GM18517 (cell line): ENCODE data around the gene SLAMF6.
"Not testable (repeated sequence)": the region's sequence is repeated elsewhere in the genome, so short reads cannot be mapped to it uniquely, and the experiment has no call there.

Experiments
- ATAC-seq: cut with Tn5 transposase; IDR thresholded peaks from one replicate; pipeline ENCODE4 v1.9.1; 2021; ENCODE audit warnings: mild to moderate bottlenecking, moderate library complexity; ENCODE audit not compliant: unreplicated experiment

Gene SLAMF6

DNA sequence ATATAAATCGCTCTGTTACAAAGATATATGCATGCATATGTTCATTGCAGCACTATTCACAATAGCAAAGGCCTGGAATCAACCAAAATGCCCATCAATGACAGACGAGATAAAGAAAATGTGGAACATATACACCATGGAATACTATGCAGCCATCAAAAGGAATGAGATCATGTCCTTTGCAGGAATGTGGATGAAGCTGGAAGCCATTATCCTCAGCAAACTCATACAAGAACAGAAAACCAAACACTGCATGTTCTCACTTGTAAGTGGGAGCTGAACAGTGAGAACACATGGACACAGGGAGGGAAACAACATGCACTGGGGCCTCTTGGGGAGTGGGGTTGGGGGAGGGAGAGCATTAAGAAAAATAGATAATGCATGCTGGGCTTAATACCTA is 5.5 kb downstream of the SLAMF6 start:
- not testable (repeated sequence) for ATAC-seq

DNA sequence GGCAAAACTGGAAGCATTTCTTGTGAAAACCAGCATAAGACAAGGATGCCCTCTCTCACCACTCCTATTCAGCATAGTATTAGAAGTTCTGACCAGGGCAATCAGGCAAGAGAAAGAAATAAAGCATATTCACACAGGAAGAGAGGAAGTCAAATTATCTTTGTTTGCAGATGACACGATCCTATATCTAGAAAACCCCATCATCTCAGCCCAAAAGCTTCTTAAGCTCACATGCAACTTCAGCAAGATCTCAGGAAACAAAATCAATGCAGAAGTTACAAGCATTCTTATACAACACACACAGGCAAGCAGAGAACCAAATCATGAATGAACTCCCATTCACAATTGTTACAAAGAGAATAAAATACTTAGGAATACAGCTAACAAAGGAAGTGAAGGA is 7.1 kb downstream of the SLAMF6 start:
- not testable (repeated sequence) for ATAC-seq

DNA sequence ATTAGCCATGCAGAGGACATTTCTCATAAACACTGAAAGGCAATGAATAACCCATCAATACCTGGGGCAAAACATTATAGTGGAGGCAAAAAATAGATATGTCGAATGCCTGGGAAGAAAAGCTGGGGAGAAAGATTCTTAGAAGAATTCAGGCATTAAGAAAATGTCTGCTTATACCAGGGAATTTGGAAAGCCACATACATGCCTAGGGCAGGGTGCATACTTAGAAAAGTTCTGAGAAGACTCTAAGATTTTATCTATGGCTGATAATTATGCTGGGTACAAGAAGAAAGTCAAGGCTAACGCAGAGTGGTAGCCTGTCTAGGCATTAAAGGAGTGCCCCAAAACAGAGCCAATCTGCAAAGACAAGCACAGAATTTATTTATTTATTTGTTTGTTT is 18.4 kb downstream of the SLAMF6 start:
- no peak for ATAC-seq

DNA sequence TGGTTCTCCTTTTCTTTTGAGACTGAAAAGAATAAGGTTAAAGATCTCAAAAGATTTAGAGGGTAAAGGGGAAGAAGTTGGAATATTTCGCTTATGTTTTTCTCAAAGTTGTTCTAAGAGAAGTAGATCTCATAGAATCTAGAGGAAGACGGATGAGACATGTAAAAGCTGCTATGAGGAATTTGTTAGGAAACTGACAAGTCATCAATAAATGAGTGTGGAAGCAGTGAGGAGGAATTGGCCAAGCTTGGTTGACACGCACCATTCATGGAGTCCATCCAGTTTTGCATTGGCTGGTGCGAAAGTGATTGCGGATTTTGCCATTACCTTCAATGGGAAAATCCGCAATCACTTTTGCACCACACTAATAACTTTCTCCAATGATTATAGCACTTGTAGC is 20.0 kb downstream of the SLAMF6 start:
- ATAC-seq, result no peak

DNA sequence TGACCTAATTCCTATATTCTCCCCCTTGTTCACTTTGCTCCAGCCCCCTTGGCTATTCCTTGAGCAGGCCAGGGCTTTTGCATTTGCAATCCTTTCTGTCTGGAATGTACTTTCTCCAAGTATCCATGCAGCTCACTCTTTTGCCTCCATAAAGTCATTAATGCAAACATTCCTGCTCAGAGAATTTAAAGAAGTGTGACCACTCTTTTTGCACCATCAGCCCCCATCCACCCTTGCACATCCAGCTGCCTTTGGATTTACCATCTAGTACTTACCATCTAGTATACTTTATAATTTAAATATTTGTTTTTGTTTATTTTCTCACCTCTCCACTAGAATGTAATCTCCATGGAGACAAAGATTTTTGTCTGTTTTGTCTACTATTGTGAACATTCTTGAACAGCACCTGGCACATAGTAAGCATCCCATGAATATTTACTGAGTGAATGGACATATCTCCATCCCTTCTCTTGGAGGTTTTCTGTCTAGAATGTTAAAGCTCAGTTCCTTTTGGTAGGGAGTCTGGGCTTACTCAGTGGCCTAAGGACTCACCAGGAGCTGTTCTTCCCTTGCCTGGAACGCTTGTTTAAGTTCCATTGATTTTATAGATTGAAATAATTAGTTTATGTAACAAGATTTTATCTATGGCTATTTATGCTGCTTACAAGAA is 22.6 kb downstream of the SLAMF6 start:
- ATAC-seq, result no peak

DNA sequence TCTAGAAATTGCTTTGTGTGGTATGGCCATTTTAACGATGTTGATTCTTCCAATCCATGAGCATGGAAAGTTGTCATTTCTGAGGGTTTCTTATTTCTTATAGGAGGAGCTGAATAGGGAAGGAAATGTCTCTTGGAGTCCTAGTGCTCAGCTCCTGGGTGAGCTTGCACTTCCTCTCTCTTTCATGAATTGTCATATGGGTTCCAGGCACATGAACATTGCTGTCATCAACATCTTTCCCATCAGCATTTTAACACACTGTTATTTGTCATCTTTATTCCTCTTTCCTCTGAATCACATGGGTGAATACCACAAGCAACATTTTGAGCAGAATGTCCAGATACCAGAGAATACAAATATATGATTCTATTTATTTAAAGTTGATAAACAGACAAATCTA is 23.4 kb downstream of the SLAMF6 start:
- no peak for ATAC-seq

DNA sequence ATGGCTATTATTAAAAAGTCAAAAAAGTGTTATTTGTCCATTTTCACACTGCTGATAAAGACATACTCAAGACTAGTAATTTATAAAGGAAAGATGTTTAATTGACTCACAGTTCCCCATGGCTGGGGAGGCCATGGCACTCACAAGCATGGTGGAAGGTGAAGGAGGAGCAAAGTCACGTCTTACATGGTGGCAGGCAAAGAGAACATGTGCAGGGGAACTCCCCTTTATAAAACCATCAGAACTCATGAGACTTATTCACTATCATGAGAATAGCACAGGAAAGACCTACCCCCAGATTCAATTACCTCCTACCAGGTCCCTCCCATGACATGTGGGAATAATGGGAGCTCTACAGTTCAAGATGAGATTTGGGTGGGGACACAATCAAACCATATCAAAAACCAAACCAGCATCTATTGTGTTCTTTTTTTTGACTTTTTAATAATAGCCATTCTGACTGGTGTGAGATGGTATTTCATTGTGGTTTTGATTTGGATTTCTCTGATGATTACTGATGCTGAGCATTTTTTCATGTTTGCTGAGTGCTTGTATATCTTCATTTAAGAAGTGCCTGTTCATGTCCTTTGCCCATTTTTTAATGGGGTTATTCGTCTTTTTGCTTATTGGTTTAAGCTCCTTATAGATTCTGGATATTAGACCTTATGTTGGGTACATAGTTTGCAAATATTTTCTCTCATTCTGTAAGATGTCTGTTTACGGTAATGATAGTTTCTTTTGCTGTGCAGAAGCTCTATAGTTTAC is 24.6 kb downstream of the SLAMF6 start:
- not testable (repeated sequence) for ATAC-seq

DNA sequence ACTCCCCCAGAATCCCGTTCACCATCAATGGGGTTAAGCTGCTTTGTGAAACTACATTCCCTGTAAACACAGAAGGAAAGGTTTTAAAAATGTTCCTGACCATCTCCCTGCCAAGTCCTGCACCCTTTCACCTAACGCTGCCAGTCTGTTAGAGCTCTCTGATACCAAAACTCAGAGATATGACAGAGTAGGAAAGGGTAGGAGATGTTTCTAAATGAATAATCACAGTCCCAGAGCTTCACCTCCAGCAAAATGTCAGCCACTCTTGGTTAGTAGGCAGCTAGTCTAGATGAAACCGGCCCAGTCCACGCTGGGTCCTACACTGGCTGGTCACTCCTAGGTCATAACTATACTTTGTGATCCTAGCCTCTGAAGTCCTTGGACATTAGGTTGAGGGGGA is 26.7 kb downstream of the SLAMF6 start:
- ATAC-seq, result no peak

DNA sequence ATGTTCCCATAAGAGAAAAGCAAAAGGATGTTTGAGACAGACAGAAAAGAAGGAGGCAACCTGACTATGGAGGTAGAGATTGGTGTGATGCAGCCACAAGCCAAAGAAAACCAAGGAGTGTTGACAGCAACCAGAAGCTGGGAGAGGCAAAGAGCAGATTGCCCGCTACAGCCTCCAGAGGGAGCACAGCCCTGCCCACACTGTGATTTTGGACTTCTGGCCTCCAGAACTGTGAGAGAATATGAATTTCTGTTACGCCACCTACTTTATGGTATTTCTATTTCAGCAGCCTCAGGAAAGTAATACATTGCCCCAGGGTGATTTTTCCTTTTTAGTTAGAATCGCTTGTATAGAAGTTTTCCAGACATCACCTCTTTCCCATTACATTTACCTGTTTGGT is 28.4 kb downstream of the SLAMF6 start:
- ATAC-seq, result no peak

DNA sequence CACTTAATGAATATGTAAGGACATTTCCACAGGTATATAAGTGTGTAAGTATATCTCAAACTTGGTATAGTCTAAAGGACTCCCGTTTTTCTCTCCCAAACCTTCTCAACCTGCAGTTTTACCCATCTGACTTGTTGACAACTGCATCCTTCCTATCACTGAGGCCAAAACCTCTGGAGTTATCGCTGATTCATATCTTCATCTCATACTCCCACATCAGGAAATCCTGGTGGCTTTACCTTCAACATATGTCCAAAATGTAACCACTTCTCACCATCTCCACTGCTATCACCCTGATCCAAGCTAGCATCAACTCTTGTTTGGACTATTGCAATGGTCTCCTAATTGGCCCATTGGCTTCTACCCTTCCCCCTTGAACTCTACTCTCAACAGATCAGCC is 30.4 kb downstream of the SLAMF6 start:
- ATAC-seq, result no peak

DNA sequence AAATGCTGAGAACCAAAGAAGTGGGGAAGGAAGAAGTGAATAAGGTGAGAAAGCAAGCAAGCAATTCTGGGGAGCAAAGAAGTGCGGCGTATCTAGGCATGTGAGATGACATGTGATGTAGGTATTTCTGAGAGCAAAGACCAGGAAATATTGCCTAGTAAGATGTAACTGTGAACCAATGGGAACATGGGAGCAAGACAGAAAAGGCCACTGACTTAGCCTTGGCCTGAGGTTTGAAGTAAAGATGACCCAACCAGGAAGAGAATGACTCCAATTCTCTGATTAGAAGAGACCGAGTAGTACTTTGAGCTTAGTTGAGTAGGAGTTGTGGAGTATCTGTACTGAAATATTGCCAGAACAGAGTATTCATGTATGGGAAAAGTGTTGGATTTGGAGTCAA is 31.1 kb downstream of the SLAMF6 start:
- ATAC-seq, result no peak

DNA sequence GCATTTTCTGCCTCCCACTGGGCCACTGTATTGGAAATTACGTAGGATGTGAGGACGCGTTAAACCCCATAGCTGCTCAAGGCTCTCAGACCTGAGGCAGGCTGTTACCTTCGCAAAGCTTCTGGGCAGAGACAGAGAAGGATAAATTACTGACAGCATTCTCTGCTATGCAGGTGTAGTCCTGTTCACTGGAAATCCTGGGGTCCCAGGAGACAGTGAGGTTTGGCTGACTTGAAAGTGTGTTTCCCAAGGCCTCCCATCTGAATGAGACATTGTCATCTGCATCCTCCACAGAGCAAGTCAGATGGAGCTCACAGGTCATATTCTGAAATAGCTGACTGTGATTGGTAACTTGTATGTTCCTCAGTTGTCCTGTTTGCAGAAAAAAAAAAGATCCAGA is 32.0 kb downstream of the SLAMF6 start:
- no peak for ATAC-seq

DNA sequence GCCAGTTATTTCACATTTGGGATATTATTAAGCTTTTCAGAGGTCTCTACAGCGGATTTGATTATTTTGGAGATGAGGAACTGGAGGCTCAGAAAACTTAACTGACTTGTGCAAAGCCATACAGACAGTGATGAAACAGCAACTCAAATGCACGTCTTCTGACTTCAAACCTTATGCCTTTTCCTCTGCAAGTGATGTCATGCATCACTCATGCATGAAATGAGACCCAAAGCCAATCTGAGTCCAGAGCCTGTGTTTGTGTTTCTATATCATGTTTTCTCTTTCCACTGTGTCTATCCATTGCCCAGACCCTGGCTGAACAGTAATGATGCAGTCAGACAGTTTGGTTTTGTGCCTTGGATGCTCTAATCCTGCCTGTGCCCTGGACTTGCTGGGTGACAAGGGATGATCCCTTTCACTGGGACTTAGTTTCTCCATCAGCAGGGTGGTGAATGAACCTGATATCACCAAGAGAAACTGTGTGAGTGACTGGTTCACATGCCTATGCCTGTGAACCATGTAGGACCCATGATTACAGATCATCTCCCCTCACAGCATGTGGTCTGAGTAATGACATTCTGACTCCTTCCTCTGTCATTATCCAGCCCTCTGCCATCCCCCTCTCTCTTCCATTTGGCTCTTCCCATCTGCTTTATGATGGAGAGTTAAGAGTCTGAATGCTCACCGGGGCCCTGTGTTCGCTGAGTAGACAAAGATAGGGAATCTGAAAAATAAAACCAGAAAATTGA is 33.4 kb downstream of the SLAMF6 start:
- ATAC-seq, result no peak

DNA sequence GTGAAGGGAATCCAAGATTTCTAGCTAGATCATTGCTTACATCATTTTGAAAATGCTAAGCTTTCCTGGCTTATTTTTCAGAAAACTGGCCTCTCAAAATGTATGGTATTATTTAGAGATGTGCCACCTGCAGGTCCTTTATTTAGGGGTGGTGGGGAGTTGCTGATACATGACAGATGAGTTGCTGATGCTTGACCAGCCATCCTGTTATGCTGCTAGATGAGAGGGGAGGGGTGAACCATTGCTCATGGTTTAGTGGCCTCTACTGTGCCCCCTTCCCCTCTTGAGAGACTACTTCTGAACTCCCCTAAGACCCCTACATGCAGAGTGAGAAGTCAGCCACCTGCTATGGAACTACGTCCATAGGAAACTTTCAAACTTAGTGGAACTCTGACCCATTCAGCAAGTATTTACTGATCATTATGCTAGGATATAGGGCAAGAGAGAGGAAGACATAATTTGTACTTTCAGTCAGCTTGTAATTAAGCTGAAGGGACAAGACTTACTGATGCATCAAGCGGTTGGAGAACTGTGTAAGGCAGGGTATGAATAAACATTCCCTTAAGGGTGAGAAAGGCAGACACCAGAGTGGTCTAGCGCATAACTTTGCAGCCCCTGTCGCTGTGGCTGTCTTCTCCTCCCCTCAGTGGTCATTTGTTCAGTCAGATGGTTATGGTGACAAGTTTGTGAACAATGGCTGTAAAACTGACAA is 34.6 kb downstream of the SLAMF6 start:
- no peak for ATAC-seq

DNA sequence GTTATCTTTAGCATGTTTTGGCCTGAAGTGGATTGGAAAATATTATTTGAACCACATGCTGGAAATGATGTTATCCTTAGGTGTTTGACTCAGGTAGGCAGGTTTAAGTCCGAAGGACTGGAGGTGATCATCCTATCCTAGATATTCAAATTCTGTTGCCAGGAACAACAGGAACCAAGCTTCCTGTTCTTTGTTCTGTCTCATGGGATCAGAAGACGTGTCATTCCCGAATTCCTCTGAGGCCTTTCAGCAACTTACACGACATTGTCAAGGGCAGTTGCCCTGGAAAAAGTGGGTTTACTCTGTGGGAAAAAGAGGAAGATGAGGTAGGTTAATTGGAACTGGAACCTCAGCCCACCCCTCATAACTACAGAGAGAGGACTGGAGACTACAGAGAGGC is 36.6 kb downstream of the SLAMF6 start:
- no peak for ATAC-seq

DNA sequence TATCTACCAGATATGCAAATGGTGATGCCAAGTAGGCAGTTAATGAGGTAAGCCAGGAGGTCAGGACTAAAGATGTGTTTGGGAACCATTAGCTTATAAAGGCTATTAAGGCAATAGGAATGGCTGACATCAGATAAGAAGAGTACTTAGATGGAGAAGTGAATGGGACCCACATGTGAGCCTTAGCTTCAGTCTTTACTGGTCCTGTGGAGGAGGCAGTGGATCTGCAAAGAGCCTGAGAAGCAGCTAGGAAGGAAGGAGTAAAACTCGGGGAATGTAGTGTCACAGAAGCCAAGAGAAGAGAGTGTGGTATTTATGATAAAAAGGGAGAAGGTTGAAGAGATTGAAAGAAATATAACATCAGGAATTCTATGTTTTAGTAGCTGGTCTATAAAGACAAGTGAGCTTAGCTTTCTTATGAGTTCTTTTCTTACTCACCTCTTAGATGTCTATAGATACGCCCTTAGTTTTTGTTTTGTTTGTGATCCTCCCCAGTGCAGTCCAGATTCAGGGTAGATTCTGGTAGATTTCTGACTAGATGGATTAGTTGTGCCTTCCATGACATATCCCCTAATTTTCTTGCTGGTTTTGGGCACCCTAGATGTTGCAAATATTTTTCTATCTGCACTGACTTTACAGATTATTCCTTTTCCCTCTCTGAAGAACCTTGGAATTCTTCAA is 39.4 kb downstream of the SLAMF6 start:
- no peak for ATAC-seq

DNA sequence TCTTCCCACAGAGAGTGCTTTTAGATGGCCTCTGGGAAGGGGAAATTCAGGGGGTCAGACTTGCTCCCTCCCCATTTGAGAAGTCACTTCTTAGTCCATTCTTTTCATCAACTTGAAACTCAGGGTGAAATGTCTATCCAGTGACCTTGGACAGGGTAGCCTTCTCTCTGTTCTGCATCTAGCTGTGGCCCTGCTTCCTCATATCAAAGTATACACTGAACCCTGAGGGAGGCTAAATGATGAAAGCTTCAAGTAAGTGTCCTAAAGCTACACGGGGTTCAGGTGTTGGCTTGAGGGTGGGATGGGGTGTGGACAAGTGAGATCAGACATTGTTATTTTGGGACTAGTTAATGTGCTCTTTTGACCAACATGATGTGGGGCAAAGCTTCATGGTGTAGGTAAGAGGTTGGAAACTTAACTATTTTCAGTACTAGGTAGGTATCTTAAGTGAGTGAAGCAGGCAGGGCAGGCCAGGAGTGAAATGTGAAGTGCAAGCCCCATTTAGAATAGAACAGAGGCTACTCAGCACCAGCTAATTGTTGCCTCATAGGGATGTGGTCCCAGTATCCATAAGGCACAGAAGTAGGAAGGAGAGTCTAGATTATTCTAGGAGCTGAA is 41.0 kb downstream of the SLAMF6 start:
- no peak for ATAC-seq

DNA sequence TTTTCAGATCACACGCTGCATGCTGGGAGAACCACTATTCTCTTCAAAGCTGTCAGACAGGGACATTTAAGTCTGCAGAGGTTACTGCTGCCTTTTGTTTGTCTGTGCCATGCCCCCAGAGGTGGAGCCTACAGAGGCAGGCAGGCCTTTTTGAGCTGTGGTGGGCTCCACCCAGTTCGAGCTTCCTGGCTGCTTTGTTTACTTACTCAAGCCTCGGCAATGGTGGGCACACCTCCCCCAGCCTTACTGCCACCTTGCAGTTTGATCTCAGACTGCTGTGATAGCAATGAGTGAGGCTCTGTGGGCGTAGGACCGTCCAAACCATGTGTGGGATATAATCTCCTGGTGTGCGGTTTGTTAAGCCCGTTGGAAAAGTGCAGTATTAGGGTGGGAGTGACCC is 42.3 kb downstream of the SLAMF6 start:
- not testable (repeated sequence) for ATAC-seq

DNA sequence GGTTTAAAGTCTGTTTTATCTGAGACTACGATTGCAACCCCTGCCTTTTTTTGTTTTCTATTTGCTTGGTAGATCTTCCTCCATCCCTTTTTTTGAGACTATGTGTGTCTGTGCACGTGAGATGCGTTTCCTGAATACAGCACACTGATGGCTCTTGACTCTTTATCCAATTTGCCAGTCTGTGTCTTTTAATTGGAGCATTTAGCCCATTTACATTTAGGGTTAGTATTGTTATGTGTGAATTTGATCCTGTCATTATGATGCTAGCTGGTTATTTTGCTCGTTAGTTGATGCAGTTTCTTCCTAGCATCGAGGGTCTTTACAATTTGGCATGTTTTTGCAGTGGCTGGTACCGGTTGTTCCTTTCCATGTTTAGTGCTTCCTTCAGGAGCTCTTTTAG is 44.0 kb downstream of the SLAMF6 start:
- not testable (repeated sequence) for ATAC-seq
